Measurements from ENCODE around the gene DLGAP4. TPM values are rescaled to one million over a fixed set of nuclear protein-coding genes. Genes with fewer than 3 reads are reported as not detected.

Gene DLGAP4
- total RNA-seq, 2 donors from 2014 or later, result 43.3 to 70.7 TPM

DNA sequence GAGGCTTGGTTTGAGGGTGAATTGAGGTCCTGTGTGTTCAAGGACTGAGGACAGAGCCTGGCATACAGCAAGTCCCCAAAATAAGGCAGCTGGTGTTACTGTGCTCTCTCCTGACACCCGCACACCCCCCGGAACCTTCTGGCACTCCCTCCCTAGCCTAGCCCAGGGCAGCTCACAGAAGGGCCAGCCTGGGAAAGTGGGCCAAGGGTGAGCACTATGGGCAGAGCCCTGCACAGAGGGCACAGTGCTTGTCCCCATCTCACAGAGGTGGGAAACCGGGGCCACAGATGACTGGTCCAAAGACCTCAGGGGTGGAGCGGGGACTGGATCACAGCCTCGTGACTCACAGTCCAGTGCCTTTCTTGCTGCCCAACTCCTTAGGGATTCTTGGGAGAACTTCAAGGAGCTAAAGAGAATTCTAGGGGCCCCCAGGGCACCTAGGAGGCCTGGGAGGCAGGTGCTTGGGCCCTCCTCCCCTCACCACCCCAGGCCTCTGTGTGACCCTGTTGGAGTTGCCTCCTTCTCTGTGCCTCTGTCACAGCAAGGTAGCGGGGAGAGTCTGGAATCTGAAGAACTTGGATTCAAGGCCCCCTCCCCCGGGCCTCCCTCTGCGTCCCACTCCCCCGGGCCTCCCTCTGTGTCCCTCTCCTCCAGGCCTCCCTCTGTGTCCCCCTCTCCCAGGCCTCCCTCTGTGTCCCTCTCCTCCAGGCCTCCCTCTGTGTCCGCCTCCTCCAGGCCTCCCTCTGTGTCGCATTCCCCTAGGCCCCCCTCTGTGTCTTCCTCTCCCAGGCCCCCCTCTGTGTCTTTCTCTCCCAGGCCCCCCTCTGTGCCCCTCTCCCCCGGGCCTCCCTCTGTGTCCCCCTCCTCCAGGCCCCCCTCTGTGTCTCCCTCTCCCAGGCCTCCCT is 13.5 kb downstream of the DLGAP4 start:
- H3K4me3 Mint-ChIP-seq, result no peak overlapping the region
- H3K27ac Mint-ChIP-seq, result no peak overlapping the region

GRCh38 chr20:36320261-36320897 is 14.2 kb downstream of the DLGAP4 start:
- Mint-ChIP-seq H3K27ac (no peak overlapping the region), H3K9me3 (no peaks in the 10 kb centered on the region), H3K36me3 (no peaks in the 10 kb centered on the region), H3K27me3 (peaks cover 5 to 8% of the 10 kb centered on the region in 2 donors), H3K4me3 (no peak overlapping the region), H3K4me1 (ENCODE audit: low read depth in 2 of 2) (no peaks in the 10 kb centered on the region)
- ATAC-seq, result no peak
- DNase-seq (ENCODE audit: low spot score), result peak; percentile 25

More for the DNA sequence above, 13.5 kb downstream of the DLGAP4 start:
- no peak for DNase-seq (ENCODE audit: low spot score)
- H3K9me3 Mint-ChIP-seq, result no peaks in the 10 kb centered on the region
- H3K4me1 Mint-ChIP-seq (ENCODE audit: low read depth in 2 of 2), result peaks cover 0 to 3% of the 10 kb centered on the region in 2 donors
- no peaks in the 10 kb centered on the region for H3K36me3 Mint-ChIP-seq
- no peak for ATAC-seq
- H3K27me3 Mint-ChIP-seq, result peaks cover 10 to 11% of the 10 kb centered on the region in 2 donors

GRCh38 chr20:36320898-36321695 is 15.0 kb downstream of the DLGAP4 start:
- ATAC-seq (no peak), DNase-seq (ENCODE audit: low spot score) (no peak)
- Mint-ChIP-seq H3K4me3 (no peak overlapping the region), H3K4me1 (ENCODE audit: low read depth in 2 of 2) (no peaks in the 10 kb centered on the region), H3K27ac (no peak overlapping the region), H3K36me3 (peaks cover under 1% of the 10 kb centered on the region), H3K27me3 (peaks cover 8% of the 10 kb centered on the region in 2 donors), H3K9me3 (no peaks in the 10 kb centered on the region)

DNA sequence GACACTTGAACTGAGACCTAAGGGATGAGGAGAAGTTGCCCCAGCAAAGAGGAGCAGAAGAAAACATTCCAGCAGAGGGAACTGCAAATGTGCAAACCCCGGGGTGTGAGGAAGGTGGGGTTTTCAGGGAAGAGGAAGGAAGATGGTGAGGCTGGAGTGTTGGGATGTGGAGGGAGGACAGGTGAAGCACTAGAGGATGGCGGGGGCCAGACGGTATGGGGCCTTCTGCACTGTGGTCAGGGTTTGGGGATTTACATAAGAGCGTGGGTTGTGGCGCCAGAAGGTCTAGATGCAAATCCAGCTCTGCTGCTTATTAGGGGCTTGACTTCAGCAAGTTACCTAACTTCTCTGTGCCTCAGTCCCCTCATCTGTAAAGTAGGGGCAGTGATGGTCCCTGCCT is 16.0 kb downstream of the DLGAP4 start:
- Mint-ChIP-seq H3K36me3 (peaks cover 4% of the 10 kb centered on the region), H3K27ac (no peak overlapping the region), H3K9me3 (no peaks in the 10 kb centered on the region), H3K4me1 (ENCODE audit: low read depth in 2 of 2) (no peaks in the 10 kb centered on the region), H3K27me3 (peaks cover 8 to 12% of the 10 kb centered on the region in 2 donors), H3K4me3 (no peak overlapping the region)
- ATAC-seq (peak in 1 of 2 donors; percentile 24), DNase-seq (ENCODE audit: low spot score) (no peak)

DNA sequence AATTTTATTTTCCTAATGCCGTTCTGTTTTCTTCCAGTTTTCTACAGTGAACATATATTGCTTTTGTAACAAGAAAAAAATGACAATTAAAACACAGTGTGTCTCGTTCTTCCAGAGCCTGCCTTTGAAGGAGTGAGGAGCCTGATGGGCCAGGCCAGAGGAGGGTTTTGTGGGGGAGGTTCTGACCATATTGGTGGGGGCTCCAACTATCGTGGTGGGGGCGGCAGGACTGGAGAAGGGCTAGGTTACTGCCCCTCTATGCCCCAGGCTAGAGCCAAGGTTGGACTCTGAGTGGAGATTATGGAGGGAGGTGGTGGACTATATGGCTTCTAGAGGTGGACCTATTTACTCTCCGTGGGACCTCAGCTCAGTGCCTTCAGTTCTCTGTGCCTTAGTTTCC is 24.0 kb downstream of the DLGAP4 start:
- DNase-seq (ENCODE audit: low spot score), result no peak
- Mint-ChIP-seq H3K9me3 (no peaks in the 10 kb centered on the region), H3K27me3 (peaks cover 25 to 38% of the 10 kb centered on the region in 2 donors), H3K27ac (no peak overlapping the region), H3K4me1 (ENCODE audit: low read depth in 2 of 2) (no peaks in the 10 kb centered on the region), H3K4me3 (no peak overlapping the region), H3K36me3 (peaks cover 4% of the 10 kb centered on the region)
- no peak for ATAC-seq

DNA sequence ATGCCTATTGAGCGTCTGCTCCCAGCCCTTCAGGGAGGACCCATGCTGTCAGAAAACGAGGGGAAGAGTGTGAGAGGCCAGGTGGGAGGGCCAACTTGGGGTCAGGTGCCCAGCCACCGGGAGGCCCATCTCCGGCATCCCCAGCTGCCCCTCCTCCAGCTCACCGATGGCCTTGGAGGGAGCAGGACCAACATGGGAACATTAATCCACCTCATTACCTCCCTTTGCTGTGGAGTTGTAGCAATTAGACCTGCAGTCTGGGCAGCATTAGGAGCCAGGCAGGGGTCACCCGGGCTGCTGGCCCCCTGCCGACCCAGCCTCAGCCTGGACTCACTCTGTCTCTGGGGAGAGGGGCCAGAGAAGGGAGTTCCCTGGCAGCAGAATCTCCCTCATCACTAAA is 25.1 kb downstream of the DLGAP4 start:
- Mint-ChIP-seq H3K9me3 (no peaks in the 10 kb centered on the region), H3K27ac (no peak overlapping the region), H3K4me1 (ENCODE audit: low read depth in 2 of 2) (no peaks in the 10 kb centered on the region), H3K36me3 (peaks cover 2% of the 10 kb centered on the region), H3K27me3 (peaks cover 33 to 37% of the 10 kb centered on the region in 2 donors), H3K4me3 (no peak overlapping the region)
- DNase-seq (ENCODE audit: low spot score) (no peak), ATAC-seq (no peak)

DNA sequence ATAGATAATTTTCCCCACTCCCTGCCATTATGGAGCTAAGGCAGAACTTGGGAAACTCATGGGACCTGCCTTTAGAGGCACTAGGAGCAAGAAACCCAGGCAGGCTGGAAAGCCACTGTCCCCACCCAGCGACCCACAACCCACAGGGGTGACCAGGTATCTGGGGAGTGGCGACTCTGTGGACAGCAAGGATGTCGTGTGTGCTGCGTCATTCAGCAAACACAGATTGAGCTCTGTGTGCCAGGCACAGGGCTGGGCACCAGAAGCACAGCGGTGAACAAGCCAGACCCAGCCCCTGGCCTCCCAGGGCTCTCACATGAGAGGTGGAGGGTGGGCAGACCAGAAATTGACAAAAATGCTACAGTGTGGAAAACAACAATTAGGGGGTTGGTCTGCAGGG is 27.7 kb downstream of the DLGAP4 start:
- Mint-ChIP-seq H3K9me3 (no peaks in the 10 kb centered on the region), H3K4me1 (ENCODE audit: low read depth in 2 of 2) (no peaks in the 10 kb centered on the region), H3K27me3 (peaks cover 39 to 43% of the 10 kb centered on the region in 2 donors)

GRCh38 chr20:36334281-36335205 is 28.4 kb downstream of the DLGAP4 start:
- peaks cover 39 to 44% of the 10 kb centered on the region in 2 donors for H3K27me3 Mint-ChIP-seq
- ATAC-seq (no peak), DNase-seq (ENCODE audit: low spot score) (no peak)
- H3K4me1 Mint-ChIP-seq (ENCODE audit: low read depth in 2 of 2), result no peaks in the 10 kb centered on the region
- no peaks in the 10 kb centered on the region for H3K36me3 Mint-ChIP-seq
- no peak overlapping the region for H3K4me3 Mint-ChIP-seq
- H3K9me3 Mint-ChIP-seq, result no peaks in the 10 kb centered on the region
- no peak overlapping the region for H3K27ac Mint-ChIP-seq

More for the DNA sequence above, 27.7 kb downstream of the DLGAP4 start:
- DNase-seq (ENCODE audit: low spot score), result no peak
- H3K36me3 Mint-ChIP-seq, result no peaks in the 10 kb centered on the region
- no peak overlapping the region for H3K27ac Mint-ChIP-seq
- no peak overlapping the region for H3K4me3 Mint-ChIP-seq
- ATAC-seq, result no peak

DNA sequence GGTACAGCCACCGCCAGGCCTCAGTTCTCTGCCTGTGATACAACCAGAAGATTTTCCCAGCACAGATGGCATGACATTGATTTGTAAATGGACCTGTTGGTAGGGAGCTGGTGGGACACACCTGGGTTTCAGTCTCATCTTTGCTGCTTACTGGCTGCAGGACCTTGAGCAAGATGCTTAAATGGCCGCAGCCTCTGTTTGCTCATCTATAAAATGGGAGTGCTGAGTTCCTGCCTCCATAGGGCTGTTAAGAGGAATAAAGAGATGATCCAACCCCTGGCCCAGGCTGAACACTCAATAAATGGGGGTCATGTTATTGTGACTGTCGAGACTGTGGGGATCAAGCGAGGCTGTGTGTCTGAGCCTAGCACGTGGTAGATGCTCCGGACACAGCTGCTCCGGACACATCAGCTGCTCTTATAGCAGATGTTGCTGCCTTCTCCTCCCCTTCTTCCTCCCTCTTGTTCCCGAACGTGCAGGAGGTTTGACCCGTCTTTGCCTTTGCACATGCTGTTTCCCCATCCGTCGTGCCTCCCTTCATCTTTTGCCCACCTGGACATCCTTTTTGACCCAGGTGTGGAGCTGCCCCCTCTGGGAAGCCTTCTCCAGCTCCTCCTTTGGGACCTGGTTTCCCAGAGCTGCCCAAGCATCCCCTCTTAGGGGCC is 29.2 kb downstream of the DLGAP4 start:
- no peaks in the 10 kb centered on the region for H3K9me3 Mint-ChIP-seq
- ATAC-seq, result no peak
- H3K27ac Mint-ChIP-seq, result no peak overlapping the region
- H3K36me3 Mint-ChIP-seq, result no peaks in the 10 kb centered on the region
- H3K4me1 Mint-ChIP-seq (ENCODE audit: low read depth in 2 of 2), result no peaks in the 10 kb centered on the region
- DNase-seq (ENCODE audit: low spot score), result no peak
- H3K27me3 Mint-ChIP-seq, result peaks cover 39 to 44% of the 10 kb centered on the region in 2 donors
- H3K4me3 Mint-ChIP-seq, result no peak overlapping the region

GRCh38 chr20:36336204-36336603 is 30.1 kb downstream of the DLGAP4 start:
- H3K27ac Mint-ChIP-seq, result no peak overlapping the region
- ATAC-seq (no peak), DNase-seq (ENCODE audit: low spot score) (no peak)
- peaks cover 41 to 44% of the 10 kb centered on the region in 2 donors for H3K27me3 Mint-ChIP-seq
- H3K36me3 Mint-ChIP-seq, result no peaks in the 10 kb centered on the region
- no peaks in the 10 kb centered on the region for H3K9me3 Mint-ChIP-seq
- H3K4me1 Mint-ChIP-seq (ENCODE audit: low read depth in 2 of 2), result no peaks in the 10 kb centered on the region
- no peak overlapping the region for H3K4me3 Mint-ChIP-seq

GRCh38 chr20:36336954-36337704 is 31.0 kb downstream of the DLGAP4 start:
- Mint-ChIP-seq H3K36me3 (no peaks in the 10 kb centered on the region), H3K4me3 (no peak overlapping the region), H3K27ac (no peak overlapping the region), H3K9me3 (no peaks in the 10 kb centered on the region), H3K27me3 (peaks cover 35 to 36% of the 10 kb centered on the region in 2 donors), H3K4me1 (ENCODE audit: low read depth in 2 of 2) (no peaks in the 10 kb centered on the region)
- peak in 1 of 2 donors; percentile 3 for ATAC-seq
- no peak for DNase-seq (ENCODE audit: low spot score)

DNA sequence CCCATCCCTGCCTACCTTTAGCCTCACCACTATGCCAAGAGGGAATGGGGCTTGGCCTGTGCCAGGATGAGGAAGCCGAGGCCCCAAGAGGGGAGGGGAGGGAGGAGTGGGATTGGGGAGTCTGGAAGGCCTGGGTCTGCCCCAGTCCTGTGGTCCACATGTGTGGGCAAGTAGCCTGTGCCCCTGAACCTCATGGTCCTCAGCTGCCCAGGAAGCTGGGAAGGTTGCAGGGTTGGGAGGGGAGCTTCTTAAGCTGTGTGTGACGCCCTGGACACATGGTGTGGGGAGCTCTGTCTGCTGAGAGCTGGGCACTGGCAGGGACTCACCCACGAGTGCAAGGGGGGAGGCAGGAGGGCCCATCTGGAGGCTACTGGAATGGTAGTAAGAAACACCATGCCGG is 31.7 kb downstream of the DLGAP4 start:
- ATAC-seq (no peak), DNase-seq (ENCODE audit: low spot score) (no peak)
- Mint-ChIP-seq H3K36me3 (no peaks in the 10 kb centered on the region), H3K27ac (no peak overlapping the region), H3K9me3 (no peaks in the 10 kb centered on the region), H3K4me1 (ENCODE audit: low read depth in 2 of 2) (no peaks in the 10 kb centered on the region), H3K27me3 (peaks cover 31 to 33% of the 10 kb centered on the region in 2 donors), H3K4me3 (no peak overlapping the region)

Data from natural killer cell treated with Interleukin-12 subunit alpha and Interleukin-12 subunit beta and Interleukin-15 and Interleukin-18, amount 100 ng/mL, for 72 hours (primary cell).